SKM-1 (cell line): ENCODE data around the gene PSENEN.

Source experiments
- DNase-seq: peaks from one replicate; lab custom pipeline; 2025; ENCODE audit not compliant: unreplicated experiment; lab: John Stamatoyannopoulos, UW

PSENEN gene

DNA sequence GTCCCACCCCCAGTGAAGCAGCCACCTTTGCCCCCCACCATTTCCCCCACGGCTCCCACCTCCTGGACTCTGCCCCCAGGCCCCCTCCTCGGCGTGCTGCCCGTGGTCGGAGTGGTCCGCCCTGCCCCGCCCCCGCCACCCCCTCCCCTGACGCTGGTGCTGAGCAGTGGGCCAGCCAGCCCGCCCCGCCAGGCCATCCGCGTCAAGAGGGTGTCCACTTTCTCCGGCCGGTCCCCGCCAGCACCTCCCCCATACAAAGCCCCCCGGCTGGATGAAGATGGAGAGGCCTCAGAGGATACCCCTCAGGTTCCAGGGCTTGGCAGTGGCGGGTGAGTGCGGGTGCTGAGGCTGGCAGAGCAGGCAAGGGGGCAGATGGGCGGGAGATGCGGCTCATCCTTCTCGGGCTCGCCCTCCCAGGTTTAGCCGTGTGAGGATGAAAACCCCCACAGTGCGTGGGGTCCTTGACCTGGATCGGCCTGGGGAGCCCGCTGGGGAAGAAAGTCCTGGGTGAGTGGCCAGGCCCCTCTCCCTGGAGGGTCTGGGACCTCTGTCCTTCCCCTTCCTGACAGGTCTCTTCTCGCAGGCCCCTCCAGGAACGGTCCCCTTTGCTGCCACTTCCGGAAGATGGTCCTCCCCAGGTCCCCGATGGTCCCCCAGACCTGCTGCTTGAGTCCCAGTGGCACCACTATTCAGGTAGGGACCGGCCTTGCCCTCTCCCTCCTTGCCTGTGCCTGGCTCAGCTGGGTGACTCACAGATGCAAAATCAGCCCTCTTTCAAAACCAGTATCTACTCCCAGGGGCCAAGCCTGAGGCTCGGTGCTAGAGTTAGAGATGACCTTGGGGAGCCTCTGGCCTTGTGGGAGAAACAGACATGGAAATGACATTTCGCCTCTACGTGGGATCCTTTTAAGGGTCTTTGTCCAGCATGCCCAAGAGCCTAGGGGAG lies 12.0 kb upstream of the PSENEN start:
- DNase-seq: no peak

DNA sequence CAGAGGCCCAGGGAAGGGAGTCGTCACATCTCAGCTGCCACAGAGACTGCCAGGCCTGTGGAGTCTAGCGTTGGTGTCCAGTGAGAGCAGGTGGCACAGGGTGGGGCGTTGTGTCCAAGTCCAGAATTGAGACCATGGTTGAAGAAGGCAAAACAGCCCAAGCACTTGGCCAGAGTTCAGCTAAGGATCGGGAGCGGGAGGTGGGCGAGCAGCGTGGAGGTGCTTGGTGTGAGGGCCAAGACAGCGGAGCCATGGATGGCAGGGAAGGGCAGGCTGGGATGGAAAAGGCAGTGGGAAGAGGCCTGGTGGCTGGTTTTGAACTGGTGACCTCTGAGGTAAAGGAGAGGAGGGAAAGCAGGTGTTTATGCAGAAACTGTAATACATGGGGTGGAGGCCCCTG lies 11.2 kb upstream of the PSENEN start:
- no peak for DNase-seq

DNA sequence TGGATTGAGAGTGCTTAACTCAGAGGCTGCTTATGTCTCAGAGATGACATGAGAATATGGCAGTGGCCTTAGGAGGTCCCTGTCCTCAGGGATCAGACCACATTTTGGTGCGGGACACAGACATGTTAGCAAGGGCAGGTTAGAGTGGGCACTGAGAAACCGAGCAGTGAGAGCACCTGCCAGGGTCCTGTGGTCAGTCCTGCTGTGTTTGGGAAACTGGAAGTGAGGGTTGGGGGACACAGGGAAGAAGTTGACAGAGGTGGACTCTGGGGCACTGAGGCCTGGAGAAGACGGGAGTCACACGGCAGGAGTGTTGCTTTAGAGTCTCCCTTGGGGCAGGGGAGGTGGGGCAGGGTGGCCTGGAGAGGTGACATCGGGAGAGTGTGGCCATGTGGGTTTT lies 10.6 kb upstream of the PSENEN start:
- no peak for DNase-seq

DNA sequence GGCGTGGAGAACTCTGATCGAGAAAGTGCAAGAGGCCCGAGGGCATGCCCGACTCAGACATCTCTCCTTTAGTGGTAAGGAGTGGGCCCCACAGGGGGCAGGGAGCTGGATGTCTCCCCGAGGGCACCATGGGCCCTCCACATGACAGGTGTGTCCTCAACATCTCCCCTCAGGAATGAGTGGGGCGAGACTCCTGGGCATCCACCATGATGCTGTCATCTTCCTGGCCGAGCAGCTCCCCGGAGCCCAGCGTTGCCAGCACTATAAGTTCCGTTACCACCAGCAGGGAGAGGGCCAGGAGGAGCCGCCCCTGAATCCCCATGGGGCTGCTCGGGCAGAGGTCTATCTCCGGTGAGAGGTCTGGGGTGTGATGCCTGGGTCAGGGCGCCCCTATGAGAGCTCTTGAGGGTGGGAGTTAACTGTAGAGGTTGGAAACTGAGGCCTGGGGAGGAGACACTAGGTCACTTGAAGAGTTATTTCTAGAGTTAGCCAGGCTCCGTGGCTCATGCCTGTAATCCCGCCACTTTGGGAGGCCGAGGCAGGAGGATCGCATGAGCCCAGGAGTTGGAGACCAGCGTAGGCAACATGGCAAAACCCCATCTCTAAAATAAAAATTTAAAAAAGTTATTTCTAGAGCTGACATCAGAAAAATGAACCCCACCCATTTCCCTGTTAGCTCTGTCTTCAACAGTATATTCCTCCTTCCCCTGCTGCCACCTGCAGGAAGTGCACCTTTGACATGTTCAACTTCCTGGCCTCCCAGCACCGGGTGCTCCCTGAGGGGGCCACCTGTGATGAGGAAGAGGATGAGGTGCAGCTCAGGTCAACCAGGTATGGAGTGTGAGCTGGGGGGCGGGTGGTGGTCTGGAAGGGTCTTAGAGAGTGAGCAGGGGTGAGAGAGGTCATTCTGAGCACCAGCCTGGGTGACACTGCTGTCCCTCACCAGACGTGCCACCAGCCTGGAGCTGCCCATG lies 8.3 kb upstream of the PSENEN start:
- DNase-seq: no peak

DNA sequence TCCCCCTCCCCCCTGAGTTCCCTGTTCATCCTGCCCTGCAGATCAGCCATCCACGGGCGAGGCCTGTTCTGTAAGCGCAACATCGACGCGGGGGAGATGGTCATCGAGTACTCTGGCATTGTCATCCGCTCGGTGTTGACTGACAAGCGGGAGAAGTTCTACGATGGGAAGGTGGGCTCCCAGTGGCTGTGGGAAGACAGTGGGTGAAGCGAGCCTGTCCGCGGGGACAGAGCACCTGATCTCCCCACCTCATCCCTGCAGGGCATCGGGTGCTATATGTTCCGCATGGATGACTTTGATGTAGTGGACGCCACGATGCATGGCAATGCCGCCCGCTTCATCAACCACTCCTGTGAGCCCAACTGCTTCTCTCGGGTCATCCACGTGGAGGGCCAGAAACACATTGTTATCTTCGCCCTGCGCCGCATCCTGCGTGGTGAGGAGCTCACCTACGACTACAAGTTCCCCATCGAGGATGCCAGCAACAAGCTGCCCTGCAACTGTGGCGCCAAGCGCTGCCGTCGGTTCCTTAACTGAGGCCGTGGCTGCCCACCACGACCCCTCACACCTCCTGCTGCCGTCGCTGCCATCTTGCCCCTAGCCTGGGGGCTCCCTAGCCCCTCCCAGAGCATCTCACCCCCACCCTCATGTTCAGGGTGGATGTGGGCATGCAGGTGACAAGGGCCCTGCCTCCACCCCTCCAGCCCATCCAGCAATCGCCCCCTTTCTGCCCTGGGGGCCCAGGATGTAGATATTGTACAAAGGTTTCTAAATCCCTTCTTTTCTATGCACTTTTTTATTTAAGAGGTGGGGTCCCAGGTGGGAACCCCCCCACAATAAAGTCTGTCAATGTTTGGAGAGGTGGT lies 7.2 kb upstream of the PSENEN start:
- DNase-seq: no peak

DNA sequence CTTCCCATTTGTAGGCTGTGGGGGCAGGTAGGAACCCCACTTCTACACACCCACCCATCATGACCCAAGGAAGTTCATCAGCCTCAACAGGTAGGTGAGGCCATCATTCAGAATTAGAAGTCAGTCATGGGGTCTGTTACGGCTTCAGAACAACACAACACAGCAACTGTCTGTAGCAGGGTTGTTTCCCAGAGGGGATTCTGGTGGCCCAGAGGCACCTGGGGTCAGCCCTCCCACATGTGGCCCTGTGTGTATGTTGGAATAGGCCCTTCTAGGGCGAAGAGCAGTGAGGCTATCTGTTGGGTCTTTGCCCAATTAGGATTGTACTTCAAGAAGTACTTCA lies 6.6 kb upstream of the PSENEN start:
- no peak for DNase-seq

DNA sequence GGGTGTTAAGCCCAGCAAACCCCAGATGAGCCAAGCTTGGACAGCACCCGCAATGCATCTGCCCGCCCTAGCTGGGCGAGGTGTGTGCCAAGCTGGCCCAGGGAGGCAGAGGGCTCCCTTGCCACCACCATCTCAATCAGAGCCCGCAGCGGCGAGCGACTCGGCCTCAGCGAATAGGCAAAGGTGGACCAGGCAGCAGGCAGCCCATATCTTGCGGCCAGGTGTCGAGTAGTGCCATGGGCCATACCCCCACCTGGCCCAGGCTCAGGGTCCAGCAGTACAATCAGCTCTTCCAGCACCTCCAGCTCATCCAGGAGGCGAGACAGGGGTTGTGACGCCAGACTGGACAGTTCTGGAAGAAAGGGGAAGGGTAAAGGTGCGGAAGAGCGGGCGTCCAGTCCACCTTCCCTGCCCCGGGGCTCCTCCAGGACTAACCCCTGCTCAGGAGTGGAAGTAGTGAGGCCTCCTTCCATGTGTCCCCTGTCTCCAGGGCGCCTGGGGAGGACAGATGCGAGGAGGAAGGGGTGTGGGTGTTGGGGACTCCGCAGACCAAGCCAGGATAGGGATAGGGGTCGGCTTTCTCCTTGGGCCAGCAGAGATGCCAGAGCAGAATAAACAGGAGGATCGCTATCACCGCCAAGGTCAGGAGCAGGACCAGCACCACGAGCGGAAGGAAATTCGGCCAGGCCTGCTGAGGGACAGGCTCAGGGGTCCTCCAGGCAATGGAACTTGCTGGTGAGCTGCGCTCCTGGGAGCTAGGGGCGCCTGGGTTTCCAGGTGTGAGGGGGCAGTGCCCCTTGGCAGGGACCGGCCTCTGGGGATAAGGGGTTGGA lies 6.0 kb upstream of the PSENEN start:
- no peak for DNase-seq

DNA sequence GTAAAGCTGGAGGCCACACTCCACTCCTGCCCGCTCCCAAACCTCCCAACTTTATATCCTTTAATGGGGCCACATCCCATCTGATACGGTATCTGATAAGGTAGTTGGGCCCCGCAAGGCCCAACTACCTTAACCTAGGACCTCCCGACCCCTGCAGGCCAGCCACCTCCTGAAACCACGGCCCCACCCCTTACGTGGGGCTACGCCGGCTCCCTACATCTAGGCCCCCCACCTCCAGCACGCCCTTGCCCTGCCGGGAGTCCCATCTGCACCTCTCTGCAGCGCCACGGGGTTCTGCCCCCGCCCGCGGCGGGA lies 5.4 kb upstream of the PSENEN start:
- DNase-seq: no peak

DNA sequence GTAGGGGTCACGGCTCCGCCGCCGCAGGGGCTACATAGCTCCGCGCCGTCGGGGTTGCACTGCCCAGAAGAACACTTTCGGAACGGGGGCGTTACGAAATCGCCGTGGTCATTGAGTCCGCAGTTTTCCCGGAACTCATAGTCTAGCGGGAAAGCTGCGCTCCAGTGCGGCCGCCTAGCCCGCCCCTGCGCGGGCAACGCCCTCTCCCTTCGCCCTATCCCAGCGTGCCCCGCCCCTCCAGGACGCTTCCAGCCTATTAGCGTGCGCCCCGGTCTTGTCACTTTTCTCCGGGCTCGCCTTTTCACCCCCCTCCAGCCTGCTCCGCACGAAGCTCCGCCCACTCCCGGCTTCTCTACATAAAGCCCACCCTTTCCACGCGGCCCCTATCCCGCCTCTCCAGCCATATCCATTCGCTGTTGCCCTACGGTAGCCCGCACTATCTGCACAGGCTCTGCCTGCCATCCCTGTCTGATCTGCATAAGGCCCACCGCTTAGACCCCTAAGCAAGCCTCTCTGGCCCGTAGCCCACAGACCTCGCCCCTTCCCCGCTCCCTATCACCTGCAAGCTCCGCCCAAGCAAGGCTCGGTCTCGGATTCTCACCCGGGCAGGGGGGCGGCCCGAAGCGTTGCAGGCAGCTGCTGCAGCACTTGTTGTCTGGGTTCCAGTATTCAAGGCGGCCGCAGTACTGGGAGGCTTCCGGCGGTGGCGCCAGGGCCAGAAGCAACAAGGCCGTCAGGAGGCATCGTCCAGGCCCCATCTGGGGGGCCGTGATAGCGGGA lies 4.8 kb upstream of the PSENEN start:
- DNase-seq: peak; percentile 98

DNA sequence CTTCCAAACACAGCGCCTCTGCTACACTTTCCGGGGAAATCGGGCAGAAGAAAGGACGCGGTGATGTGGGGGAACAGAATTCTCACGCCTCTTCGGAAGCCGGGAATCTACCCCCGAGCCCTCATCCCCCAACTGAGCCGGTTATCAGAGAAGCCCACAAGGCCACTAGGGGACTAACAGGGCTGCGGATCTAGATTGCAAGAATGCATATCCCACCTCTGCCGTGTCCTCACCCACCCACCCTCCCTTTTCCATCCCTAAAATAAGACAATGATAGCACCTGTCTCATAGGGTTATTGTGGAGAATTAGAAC lies 4.3 kb upstream of the PSENEN start:
- DNase-seq: no peak

DNA sequence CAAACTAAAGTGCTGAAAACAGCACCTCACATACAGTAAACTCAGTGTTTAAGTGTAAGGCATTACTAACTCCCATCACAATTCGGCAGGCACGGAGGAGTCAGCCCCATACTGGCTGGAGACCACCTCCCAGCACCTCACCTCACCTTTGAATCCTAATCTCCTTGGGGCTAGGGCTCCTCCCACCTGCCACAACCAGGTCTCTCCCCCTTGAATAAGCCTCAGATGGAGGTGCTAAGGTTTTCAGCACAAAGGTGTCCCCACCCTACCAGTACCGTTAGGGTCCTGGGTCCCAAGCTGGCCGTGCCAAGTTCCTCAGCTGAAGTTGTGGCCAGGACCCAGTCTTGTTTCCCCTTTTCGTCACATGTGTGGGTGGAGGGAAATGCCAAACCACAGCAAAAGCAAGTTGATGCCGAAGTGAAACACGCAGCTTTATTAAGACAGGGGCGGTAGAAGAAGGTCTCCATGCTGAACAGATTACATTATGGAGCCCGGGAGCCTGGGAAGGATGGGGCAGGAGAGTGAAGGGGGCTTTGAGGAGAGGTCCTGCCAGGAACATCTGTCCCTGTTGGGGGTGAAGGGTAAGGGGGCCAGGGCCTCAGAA lies 3.2 kb upstream of the PSENEN start, which contains the start of gene IGFLR1:
TSS of gene IGFLR1 (minus strand) at position 332 of the 604 bp plus-strand sequence. CDS start 1,272 bp downstream, outside the sequence.
- DNase-seq: peak; percentile 21

DNA sequence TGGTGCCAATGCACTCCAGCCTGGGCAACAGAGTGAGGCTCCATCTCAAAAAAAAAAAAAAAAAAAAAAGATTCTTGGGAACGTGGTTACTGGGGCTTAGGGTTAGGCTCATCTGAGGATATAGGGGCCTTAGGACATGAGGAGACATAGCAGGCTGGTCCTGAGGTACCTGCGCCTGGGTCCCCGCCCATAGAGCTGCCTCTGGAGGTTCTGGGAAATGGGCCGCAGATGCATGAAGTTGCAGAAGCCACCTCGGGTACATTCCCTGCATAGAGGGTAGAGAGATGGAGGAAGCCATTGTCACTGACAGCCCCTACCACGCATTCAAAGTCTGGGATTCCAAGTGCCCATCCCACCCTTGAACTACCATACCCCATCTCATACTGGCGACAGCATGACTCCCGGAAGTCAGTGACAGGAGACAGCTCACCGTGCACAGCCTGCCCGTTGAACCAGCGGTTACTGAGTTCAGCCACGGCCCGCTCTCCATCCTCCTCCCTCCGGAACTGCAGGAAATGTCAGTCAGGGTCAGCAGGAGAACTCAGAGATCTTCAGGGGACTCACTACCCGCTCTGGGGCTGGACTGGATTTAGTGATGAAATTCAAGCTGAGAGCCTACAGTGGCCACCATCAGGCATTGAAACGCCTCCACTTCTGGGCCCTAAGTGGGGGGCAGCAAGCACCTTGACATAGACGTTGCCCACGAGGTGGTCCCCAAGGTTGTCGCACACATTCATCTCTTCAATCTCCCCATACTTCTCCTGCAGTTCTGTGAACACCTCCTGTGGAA lies 1.6 kb upstream of the PSENEN start:
- DNase-seq: no peak

DNA sequence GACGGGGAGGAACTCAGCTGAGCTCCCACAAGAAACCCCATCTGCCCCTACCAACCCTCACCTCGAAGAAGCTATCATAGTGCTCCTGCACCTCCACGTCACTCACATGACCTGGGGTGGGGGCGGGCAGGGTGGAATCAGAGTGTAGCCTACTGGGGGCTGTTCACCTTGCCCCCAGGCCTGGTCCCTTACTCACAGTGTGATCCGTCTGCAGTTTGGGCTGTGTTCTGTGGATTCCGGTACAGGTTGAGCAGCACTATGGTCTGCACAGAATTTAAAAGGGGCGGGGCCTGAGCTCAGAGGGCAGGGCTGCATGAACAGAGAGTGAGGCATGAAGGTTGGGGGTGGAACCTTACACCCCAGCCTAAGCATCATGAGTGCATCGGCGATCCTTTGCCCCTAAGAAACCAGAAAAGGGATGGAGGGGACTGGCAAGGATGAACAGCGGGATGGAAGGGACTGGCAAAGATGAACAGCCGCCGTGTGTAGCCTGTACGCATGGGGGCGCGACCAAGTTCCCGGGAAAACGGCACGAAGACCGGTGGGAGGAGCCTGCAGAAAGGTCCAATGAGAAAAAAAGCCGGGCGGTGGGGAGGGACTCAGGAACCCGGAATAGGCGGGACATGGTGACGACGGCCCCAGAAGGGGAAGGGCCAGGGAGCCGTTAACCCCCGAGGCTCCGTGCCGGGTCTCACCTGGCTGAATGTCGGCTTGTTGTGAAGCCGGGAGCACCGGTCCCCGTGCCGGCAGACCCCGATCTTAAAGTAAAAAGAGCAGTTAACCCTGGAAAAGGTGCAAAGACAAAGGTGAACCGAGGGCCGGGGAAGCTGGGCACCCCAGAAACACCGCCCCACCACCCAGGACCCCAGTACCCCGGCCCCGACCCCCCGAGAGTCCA lies 772 bp upstream of the PSENEN start:
- peak; percentile 89 for DNase-seq

DNA sequence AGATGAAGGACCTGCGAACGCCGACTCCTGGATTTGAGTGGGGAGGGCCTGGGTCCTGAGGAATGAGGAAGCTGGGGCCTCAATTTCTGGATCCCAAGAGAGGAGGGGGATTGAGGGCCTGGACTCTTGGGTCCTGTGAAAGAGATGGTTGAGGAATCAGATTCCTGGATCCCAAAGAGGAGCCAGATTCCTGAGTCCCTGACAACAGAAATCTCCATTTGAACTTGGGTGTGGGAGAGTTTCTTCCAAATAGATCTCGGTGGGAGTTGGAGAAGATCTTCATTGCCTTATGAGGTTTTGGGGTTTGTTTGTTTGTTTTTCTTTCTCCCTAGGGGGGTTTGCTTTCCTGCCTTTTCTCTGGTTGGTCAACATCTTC lies 624 bp downstream of the PSENEN start:
- DNase-seq: no peak

DNA sequence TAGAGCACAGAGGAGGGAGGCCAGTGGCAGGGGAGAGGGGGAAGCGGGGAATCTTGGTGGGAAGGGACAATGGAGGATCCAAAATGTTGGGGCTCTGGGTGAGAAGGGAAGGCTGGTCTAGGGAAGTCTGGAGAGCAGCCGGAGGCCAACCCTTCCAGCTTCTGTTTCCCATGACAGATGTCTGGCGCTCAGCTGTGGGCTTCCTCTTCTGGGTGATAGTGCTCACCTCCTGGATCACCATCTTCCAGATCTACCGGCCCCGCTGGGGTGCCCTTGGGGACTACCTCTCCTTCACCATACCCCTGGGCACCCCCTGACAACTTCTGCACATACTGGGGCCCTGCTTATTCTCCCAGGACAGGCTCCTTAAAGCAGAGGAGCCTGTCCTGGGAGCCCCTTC lies 1.1 kb downstream of the PSENEN start:
- DNase-seq: no peak

DNA sequence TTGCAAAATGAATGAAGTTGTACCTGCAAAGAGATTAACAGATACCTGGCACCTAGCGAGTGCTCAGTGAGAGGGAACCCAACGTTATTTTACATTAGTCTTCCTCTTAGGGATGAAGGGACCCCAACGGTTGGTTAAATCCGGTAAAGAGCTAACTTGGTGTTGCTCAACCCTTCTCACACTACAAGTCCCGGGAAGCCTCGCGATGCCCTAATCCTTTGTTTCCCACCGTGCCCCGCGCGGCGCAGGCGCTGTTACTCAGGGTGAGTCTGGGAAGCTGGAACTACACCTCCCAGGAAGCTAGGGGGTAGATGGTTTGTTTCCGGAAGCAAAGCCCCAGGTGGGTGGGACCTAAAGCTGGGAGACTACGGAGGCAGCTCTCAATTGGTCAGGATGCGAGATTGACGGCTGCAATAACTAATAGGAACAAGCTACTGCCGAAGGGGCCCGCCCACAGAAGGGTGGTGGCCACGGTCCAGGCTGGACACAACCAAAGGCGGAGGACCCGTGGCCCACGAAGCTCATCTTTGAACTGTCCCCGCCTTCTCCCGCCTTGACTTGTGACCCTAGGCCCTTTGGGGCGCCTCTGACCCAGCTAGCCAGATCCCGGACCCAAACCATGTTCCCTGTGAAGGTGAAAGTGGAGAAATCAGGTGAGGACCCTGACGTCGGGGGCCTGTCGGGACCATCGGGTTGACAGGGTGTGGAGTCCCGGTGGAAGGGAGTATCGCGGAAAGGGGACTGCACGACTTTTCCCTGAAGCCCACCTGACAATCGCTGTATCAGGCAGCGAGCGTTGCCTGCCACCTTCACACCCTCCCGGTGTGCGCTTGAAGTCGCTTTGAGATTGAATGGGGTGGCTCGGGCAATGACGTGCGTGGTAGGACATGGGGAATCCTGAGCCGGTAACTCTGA lies 2.9 kb downstream of the PSENEN start, which contains the start of gene LIN37:
TSS of gene LIN37 (plus strand) at position 471 of the 915 bp plus-strand sequence. CDS start at position 620, 149 bp downstream.
- DNase-seq: peak; percentile 97
